GM19351 (cell line): Measurements from ENCODE around the gene RAB4B.
A peak's percentile ranks its signal among the peaks of the same experiment; 100 is the strongest.
"Not testable (repeated sequence)": the region's sequence is repeated elsewhere in the genome, so short reads cannot be mapped to it uniquely, and the experiment has no call there.

ENCODE experiments used
- ATAC-seq: cut with Tn5 transposase; IDR thresholded peaks from one replicate; pipeline ENCODE4 v1.9.1; 2021; ENCODE audit warnings: mild to moderate bottlenecking, moderate library complexity; ENCODE audit not compliant: unreplicated experiment

The RAB4B gene

GRCh38 chr19:40801426-40802299 lies 23.6 kb downstream of the RAB4B start:
- ATAC-seq, result no peak

- no peak for ATAC-seq
These were observed 24.5 kb downstream of the RAB4B start for GRCh38 chr19:40802300-40803169.

- ATAC-seq, result no peak
These were observed 25.3 kb downstream of the RAB4B start for GRCh38 chr19:40803170-40803856.

GRCh38 chr19:40803857-40804782 lies 26.1 kb downstream of the RAB4B start:
- ATAC-seq, result peak; percentile 47

GRCh38 chr19:40804783-40805242 lies 26.8 kb downstream of the RAB4B start:
- ATAC-seq, result no peak

- ATAC-seq, result no peak
These were observed 27.3 kb downstream of the RAB4B start for GRCh38 chr19:40805258-40805868.

- no peak for ATAC-seq
These were observed 28.5 kb downstream of the RAB4B start for GRCh38 chr19:40806423-40807146.

GRCh38 chr19:40807147-40808020 lies 29.3 kb downstream of the RAB4B start:
- ATAC-seq, result no peak

GRCh38 chr19:40808021-40808325 lies 29.9 kb downstream of the RAB4B start:
- no peak for ATAC-seq

- ATAC-seq, result no peak
These were observed 30.4 kb downstream of the RAB4B start for GRCh38 chr19:40808497-40808896.

- ATAC-seq, result no peak
These were observed 31.5 kb downstream of the RAB4B start for GRCh38 chr19:40809358-40810086.

- no peak for ATAC-seq
These were observed 32.1 kb downstream of the RAB4B start for GRCh38 chr19:40810160-40810559.

GRCh38 chr19:40810649-40811408 lies 32.8 kb downstream of the RAB4B start:
- ATAC-seq, result peak; percentile 81

- no peak for ATAC-seq
These were observed 33.7 kb downstream of the RAB4B start for GRCh38 chr19:40811478-40812341.

- ATAC-seq, result not testable (repeated sequence)
These were observed 34.5 kb downstream of the RAB4B start for GRCh38 chr19:40812571-40812970.

- ATAC-seq, result no peak
These were observed 35.1 kb downstream of the RAB4B start for GRCh38 chr19:40813182-40813581.
